ENCODE data around the gene COL28A1. TPM values are rescaled to one million over a fixed set of nuclear protein-coding genes. Genes with fewer than 3 reads are reported as not detected.
"Not testable (repeated sequence)": the region's sequence is repeated elsewhere in the genome, so short reads cannot be mapped to it uniquely, and the experiment has no call there.

Gene COL28A1
- total RNA-seq, 1 experiment from 2014 or later: 2.2 TPM

DNA sequence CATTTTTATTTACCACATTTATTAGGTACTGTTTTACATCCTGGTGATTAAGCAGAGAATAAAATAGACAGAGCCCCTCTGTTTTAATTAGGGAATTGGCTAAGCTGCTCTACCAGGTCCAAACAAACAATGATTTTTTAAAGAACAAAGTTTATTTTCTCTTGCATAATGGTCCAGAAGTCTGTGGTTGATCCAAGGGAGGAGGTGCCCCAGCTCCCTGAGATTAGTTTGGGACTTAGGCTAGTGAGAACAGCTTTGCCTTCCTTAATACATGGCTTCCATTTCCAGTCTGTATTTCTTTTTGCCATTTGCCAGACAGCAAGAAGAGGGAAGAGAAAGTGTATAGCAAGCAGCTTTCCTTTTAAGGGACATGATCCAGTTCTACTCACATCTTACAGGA is 28.1 kb upstream of the COL28A1 start:
- Histone ChIP-seq H3F3A (ENCODE audit: insufficient read depth, low read depth) (peaks cover 48% of the 10 kb centered on the region), H3K9me3 (ENCODE audit: insufficient read depth, low read depth) (peaks cover 7% of the 10 kb centered on the region; the same call in 1 of the 2 replicates), H3K79me2 (ENCODE audit: low read depth) (peaks cover 18% of the 10 kb centered on the region), H3K27ac (peak overlapping the region; percentile 97), H3K27me3 (ENCODE audit: insufficient read depth, low read depth) (no peaks in the 10 kb centered on the region), H2AFZ (no peak overlapping the region), H3K9me2 (ENCODE audit: insufficient read depth) (no peaks in the 10 kb centered on the region), H3K36me3 (ENCODE audit: low read depth) (no peaks in the 10 kb centered on the region), H3K4me2 (peak overlapping the region; percentile 97), H3K4me1 (replicated peaks; ENCODE audit: insufficient read depth) (peaks cover 53% of the 10 kb centered on the region), H3K4me3 (peak overlapping the region; percentile 14; the same call in 1 of the 2 replicates), H4K20me1 (ENCODE audit: insufficient read depth) (peaks cover 7% of the 10 kb centered on the region; the same call in 1 of the 2 replicates)
- no TSS peak for BruUV-seq (replicated peaks)
- ChIA-PET CTCF (interaction anchor here (0.5 to 0.9 kb wide), 3 partner anchors 407 to 1760 kb away, joined by 3 to 4 read pairs (median 3); no protein-coding TSS in a partner anchor), POLR2A (ENCODE audit: unreplicated experiment) (interaction anchor here (0.6 kb wide), 2 partner anchors 117 to 386 kb away, joined by 4 to 6 read pairs; no protein-coding TSS in a partner anchor)
- TF ChIP-seq, protein P1, sequence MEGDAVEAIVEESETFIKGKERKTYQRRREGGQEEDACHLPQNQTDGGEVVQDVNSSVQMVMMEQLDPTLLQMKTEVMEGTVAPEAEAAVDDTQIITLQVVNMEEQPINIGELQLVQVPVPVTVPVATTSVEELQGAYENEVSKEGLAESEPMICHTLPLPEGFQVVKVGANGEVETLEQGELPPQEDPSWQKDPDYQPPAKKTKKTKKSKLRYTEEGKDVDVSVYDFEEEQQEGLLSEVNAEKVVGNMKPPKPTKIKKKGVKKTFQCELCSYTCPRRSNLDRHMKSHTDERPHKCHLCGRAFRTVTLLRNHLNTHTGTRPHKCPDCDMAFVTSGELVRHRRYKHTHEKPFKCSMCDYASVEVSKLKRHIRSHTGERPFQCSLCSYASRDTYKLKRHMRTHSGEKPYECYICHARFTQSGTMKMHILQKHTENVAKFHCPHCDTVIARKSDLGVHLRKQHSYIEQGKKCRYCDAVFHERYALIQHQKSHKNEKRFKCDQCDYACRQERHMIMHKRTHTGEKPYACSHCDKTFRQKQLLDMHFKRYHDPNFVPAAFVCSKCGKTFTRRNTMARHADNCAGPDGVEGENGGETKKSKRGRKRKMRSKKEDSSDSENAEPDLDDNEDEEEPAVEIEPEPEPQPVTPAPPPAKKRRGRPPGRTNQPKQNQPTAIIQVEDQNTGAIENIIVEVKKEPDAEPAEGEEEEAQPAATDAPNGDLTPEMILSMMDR (conservative IDR thresholded peaks at IDR 0.05): no peak
- no peak for TF ChIP-seq EZH2 (IDR thresholded peaks at IDR 0.05; ENCODE audit: low read depth)
- intact Hi-C loops (cut with micrococcal nuclease; ENCODE audit: unreplicated experiment): loop anchor here (10.0 kb wide), 1 partner anchor 1049 kb away; no protein-coding TSS in a partner anchor
- no peak for DNase-seq

DNA sequence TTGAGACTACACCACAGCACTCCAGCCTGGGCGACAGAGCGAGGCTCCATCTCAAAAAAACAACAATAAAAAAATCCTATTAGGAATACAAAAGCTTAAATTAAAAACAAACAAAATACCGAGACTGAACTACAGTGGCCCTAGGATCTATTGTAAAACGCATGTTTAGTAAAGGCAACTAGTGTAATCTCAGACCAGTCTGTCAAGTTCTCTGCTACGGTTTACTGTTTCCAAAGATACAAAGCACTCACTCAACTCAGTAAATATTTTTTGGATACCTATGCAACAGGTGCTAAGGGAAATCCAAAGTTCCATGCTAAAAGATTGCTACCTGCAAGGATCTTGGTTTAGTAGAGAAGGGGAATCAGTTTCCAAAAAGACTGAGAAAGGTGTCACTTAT is 27.6 kb upstream of the COL28A1 start:
- Histone ChIP-seq H3K4me2 (peak overlapping the region; percentile 97), H3K36me3 (ENCODE audit: low read depth) (no peaks in the 10 kb centered on the region), H3K79me2 (ENCODE audit: low read depth) (peaks cover 12% of the 10 kb centered on the region), H3K4me1 (replicated peaks; ENCODE audit: insufficient read depth) (peaks cover 47% of the 10 kb centered on the region), H3K4me3 (peak overlapping the region; percentile 14; the same call in 1 of the 2 replicates), H3K27me3 (ENCODE audit: insufficient read depth, low read depth) (no peaks in the 10 kb centered on the region), H2AFZ (0 out of 2 replicates have a peak overlapping the region, but pooled peaks have one; percentile 5), H3F3A (ENCODE audit: insufficient read depth, low read depth) (peaks cover 48% of the 10 kb centered on the region), H3K9me2 (ENCODE audit: insufficient read depth) (no peaks in the 10 kb centered on the region), H3K9me3 (ENCODE audit: insufficient read depth, low read depth) (peaks cover 7% of the 10 kb centered on the region; the same call in 1 of the 2 replicates), H3K27ac (peak overlapping the region; percentile 97), H4K20me1 (ENCODE audit: insufficient read depth) (peaks cover 3% of the 10 kb centered on the region; the same call in 1 of the 2 replicates)
- no peak for TF ChIP-seq EZH2 (IDR thresholded peaks at IDR 0.05; ENCODE audit: low read depth)
- TF ChIP-seq, protein P1 (conservative IDR thresholded peaks at IDR 0.05): no peak
- POLR2A ChIA-PET (ENCODE audit: unreplicated experiment): interaction anchor here (0.6 kb wide), 1 partner anchor 358 kb away, joined by 5 read pairs; no protein-coding TSS in a partner anchor
- CTCF ChIA-PET: interaction anchor here (0.5 kb wide), 1 partner anchor 1759 kb away, joined by 3 read pairs; no protein-coding TSS in a partner anchor
- DNase-seq: peak in 1 of 2 experiments; percentile 83
- BruUV-seq (replicated peaks): no TSS peak
- intact Hi-C loops (cut with micrococcal nuclease; ENCODE audit: unreplicated experiment): loop anchor here (10.0 kb wide), 1 partner anchor 1048 kb away; no protein-coding TSS in a partner anchor

DNA sequence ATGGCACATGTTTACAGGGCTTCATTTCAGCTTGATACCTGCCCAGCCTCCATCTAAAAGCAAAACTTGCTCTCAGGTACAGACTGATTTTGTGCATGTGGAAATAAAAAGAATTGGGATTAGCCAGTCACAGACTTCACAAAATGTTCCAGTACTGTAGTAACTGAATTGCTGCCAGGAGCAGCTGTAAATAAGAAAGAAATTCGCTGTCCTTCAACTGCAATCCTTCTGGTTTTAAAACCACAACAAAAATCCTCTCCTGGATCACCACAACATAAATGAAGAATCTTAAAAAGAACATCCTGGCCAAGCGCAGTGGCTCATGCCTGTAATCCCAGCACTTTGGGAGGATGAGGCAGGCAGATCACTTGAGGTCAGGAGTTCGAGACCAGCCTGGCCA is 27.1 kb upstream of the COL28A1 start:
- Histone ChIP-seq H3K4me1 (replicated peaks; ENCODE audit: insufficient read depth) (peaks cover 42% of the 10 kb centered on the region), H3K9me3 (ENCODE audit: insufficient read depth, low read depth) (peaks cover 7% of the 10 kb centered on the region; the same call in 1 of the 2 replicates), H3F3A (ENCODE audit: insufficient read depth, low read depth) (peaks cover 47% of the 10 kb centered on the region), H3K36me3 (ENCODE audit: low read depth) (no peaks in the 10 kb centered on the region), H3K27me3 (ENCODE audit: insufficient read depth, low read depth) (no peaks in the 10 kb centered on the region), H3K79me2 (ENCODE audit: low read depth) (peaks cover 7% of the 10 kb centered on the region), H3K4me2 (peak overlapping the region; percentile 97), H2AFZ (no peak overlapping the region), H3K4me3 (no peak overlapping the region; the same call in 1 of the 2 replicates), H4K20me1 (ENCODE audit: insufficient read depth) (no peaks in the 10 kb centered on the region), H3K27ac (peak overlapping the region; percentile 97), H3K9me2 (ENCODE audit: insufficient read depth) (no peaks in the 10 kb centered on the region)
- no peak for TF ChIP-seq EZH2 (IDR thresholded peaks at IDR 0.05; ENCODE audit: low read depth)
- TF ChIP-seq, protein P1 (conservative IDR thresholded peaks at IDR 0.05): no peak
- intact Hi-C loops (cut with micrococcal nuclease; ENCODE audit: unreplicated experiment): loop anchor here (10.0 kb wide), 1 partner anchor 1048 kb away; no protein-coding TSS in a partner anchor
- POLR2A ChIA-PET (ENCODE audit: unreplicated experiment): interaction anchor here (0.6 kb wide), 1 partner anchor 358 kb away, joined by 5 read pairs; no protein-coding TSS in a partner anchor
- CTCF ChIA-PET: no interaction called here
- BruUV-seq (replicated peaks): no TSS peak
- DNase-seq: no peak

DNA sequence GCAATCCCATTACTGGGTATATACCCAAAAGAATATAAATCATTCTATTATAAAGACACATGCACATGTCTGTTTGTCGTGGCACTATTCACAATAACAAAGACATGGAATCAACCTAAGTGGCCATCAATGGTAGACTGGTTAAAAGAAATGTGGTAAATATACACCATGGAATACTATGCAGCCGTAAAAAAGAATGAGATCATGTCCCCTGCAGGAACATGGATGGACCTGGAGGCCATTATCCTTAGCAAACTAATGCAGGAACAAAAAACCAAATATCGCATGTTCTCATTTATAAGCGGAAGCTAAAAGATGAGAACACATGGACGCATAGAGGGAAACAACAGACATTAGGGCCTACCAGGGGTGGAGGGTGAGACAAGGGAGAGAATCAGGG is 25.9 kb upstream of the COL28A1 start:
- H3K79me2 ChIP-seq (ENCODE audit: low read depth); H3K9me2 ChIP-seq (ENCODE audit: insufficient read depth); H3K36me3 ChIP-seq (ENCODE audit: low read depth); BruUV-seq (replicated peaks); POLR2A ChIA-PET (ENCODE audit: unreplicated experiment); H3K27me3 ChIP-seq (ENCODE audit: insufficient read depth, low read depth); CTCF ChIA-PET; H3K9me3 ChIP-seq (ENCODE audit: insufficient read depth, low read depth); H4K20me1 ChIP-seq (ENCODE audit: insufficient read depth); H3K4me2 ChIP-seq; DNase-seq; H3K27ac ChIP-seq; H3K4me3 ChIP-seq; H2AFZ ChIP-seq: not testable (repeated sequence)
- intact Hi-C loops (cut with micrococcal nuclease; ENCODE audit: unreplicated experiment): loop anchor here (10.0 kb wide), 1 partner anchor 1047 kb away; no protein-coding TSS in a partner anchor
- H3F3A ChIP-seq (ENCODE audit: insufficient read depth, low read depth): peaks cover 39% of the 10 kb centered on the region
- H3K4me1 ChIP-seq (replicated peaks; ENCODE audit: insufficient read depth): peaks cover 41% of the 10 kb centered on the region
